Measurements from ENCODE around the gene GPR33. TPM values are rescaled to one million over a fixed set of nuclear protein-coding genes. Genes with fewer than 3 reads are reported as not detected.

GPR33 gene
- total RNA-seq, 1 experiment from 2014 or later = not detected

DNA sequence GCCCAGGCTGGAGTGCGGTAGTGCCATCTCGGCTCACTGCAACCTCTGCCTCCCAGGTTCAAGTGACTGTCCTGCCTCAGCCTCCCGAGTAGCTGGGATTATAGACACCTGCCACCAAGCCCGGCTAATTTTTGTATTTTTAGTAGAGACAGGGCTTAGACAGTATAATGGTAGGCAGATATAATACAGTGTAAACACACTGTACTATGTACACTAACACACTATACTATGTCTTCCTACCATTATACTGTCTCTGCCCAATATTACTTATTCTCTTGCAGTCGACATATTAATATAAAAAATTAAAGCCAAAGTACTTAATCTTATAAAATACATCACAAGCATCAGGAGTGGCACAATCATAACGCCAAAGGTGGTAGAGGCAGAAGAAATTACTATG is 45.6 kb downstream of the GPR33 start:
- DNase-seq = no peak
- Histone ChIP-seq H4K20me1 (ENCODE audit: control insufficient read depth, insufficient read depth, insufficient read length) (no peaks in the 10 kb centered on the region), H2BK20ac (ENCODE audit: low read depth, low read length, poor library complexity, severe bottlenecking) (no peak overlapping the region), H2AFZ (ENCODE audit: low read length) (no peak overlapping the region), H3K23ac (ENCODE audit: insufficient read length, low read depth, low read length) (no peak overlapping the region), H3K79me2 (ENCODE audit: insufficient read depth, low read length) (no peaks in the 10 kb centered on the region), H3T11ph (ENCODE audit: low read length) (no peak overlapping the region), H3K56ac (ENCODE audit: insufficient read length, low read depth, low read length) (no peak overlapping the region), H3K9ac (ENCODE audit: extremely low read depth, insufficient read length, low read length) (no peak overlapping the region), H2BK15ac (ENCODE audit: low read depth, low read length) (no peak overlapping the region), H4K8ac (replicated peaks; ENCODE audit: insufficient read length, low read depth, low read length) (no peak overlapping the region), H3K18ac (ENCODE audit: insufficient read length, low read depth, low read length) (no peak overlapping the region), H4K5ac (ENCODE audit: insufficient read length, low read depth, low read length) (no peak overlapping the region), H3K14ac (ENCODE audit: insufficient read depth, low read length) (no peak overlapping the region), H3K4me2 (ENCODE audit: insufficient read depth, insufficient read length, low read length) (no peak overlapping the region), H3K27me3 (ENCODE audit: insufficient read depth, low read length) (no peaks in the 10 kb centered on the region), H2BK12ac (ENCODE audit: insufficient read length, low read depth, low read length) (no peak overlapping the region), H2BK120ac (ENCODE audit: low read depth, low read length, poor library complexity, severe bottlenecking) (no peak overlapping the region), H2BK5ac (ENCODE audit: insufficient read length, low read length) (no peak overlapping the region), H3K23me2 (ENCODE audit: insufficient read length, low read depth, low read length, poor library complexity, severe bottlenecking) (no peaks in the 10 kb centered on the region), H2AK5ac (ENCODE audit: insufficient read length, low read length) (no peak overlapping the region), H3K4me1 (ENCODE audit: insufficient read depth, low read length) (no peaks in the 10 kb centered on the region), H3K27ac (ENCODE audit: insufficient read length, low read depth, low read length) (no peak overlapping the region), H4K91ac (ENCODE audit: insufficient read length, low read depth, low read length) (no peak overlapping the region), H3K9me3 (ENCODE audit: control insufficient read depth, low read depth, low read length) (no peaks in the 10 kb centered on the region), H3K79me1 (ENCODE audit: insufficient read depth, low read depth, low read length, poor library complexity, severe bottlenecking) (no peaks in the 10 kb centered on the region), H3K4ac (ENCODE audit: low read depth, low read length) (no peak overlapping the region)
- no peaks in the 10 kb centered on the region; the same call in 1 of the 2 replicates for H3K27me3 Mint-ChIP-seq (ENCODE audit: low read depth)
- TF ChIP-seq, protein P1, sequence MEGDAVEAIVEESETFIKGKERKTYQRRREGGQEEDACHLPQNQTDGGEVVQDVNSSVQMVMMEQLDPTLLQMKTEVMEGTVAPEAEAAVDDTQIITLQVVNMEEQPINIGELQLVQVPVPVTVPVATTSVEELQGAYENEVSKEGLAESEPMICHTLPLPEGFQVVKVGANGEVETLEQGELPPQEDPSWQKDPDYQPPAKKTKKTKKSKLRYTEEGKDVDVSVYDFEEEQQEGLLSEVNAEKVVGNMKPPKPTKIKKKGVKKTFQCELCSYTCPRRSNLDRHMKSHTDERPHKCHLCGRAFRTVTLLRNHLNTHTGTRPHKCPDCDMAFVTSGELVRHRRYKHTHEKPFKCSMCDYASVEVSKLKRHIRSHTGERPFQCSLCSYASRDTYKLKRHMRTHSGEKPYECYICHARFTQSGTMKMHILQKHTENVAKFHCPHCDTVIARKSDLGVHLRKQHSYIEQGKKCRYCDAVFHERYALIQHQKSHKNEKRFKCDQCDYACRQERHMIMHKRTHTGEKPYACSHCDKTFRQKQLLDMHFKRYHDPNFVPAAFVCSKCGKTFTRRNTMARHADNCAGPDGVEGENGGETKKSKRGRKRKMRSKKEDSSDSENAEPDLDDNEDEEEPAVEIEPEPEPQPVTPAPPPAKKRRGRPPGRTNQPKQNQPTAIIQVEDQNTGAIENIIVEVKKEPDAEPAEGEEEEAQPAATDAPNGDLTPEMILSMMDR (conservative IDR thresholded peaks at IDR 0.05) = no peak
- no CpG with 5 or more reads among the region's 6 CpGs for WGBS (ENCODE audit: extremely low coverage, insufficient read length, low lambda C conversion rate)
- no peak overlapping the region for H3K27ac Mint-ChIP-seq
- H3K4me1 Mint-ChIP-seq = no peaks in the 10 kb centered on the region
- H3K9me3 Mint-ChIP-seq = peaks cover 12 to 16% of the 10 kb centered on the region in 2 experiments
- H3K4me3 Mint-ChIP-seq = no peak overlapping the region
- peaks cover 15 to 18% (median 15%) of the 10 kb centered on the region in 3 experiments for H3K36me3 Mint-ChIP-seq (ENCODE audit: insufficient read depth in 1 of 3, low read depth in 3 of 3)
